OCI-LY7 (cell line): Measurements from ENCODE around the gene GABRG3. TPM values are rescaled to one million over a fixed set of nuclear protein-coding genes. Genes with fewer than 3 reads are reported as not detected.

Source experiments
- BruUV-seq: library from RNA; stranded (reverse); fragments of 400-500 nt; replicated peaks from 2 replicates; lab custom pipeline; 2021; lab: Mats Ljungman, UMichigan
- CTCF ChIA-PET: fragments of 300-600 bp; sonication (Branson Sonifier 250); formaldehyde crosslinking; loops from one replicate; lab custom pipeline; 2022; ENCODE audit warnings: antibody characterized with exemption; ENCODE audit not compliant: unreplicated experiment; lab: Charles Lee
- POLR2A ChIA-PET: fragments of 300-600 bp; sonication (Branson Sonifier 250); formaldehyde crosslinking; loops from one replicate; lab custom pipeline; 2022; ENCODE audit warnings: antibody characterized with exemption; lab: Charles Lee
- DNase-seq: peaks from one replicate; pipeline ENCODE4 v3.0.0-alpha.2; 2015; ENCODE audit warnings: low spot score
- H2AFZ ChIP-seq: fragments of 200-600 bp; sonication (generic), shearing (Covaris generic); 2 replicates; pipeline ENCODE4 v1.6.1; 2014; ENCODE audit warnings: mild to moderate bottlenecking, antibody characterized with exemption, low read length, moderate library complexity
- H3K27ac ChIP-seq: fragments of 200-600 bp; sonication (generic); 2 replicates; pipeline ENCODE4 v1.5.1; 2014; ENCODE audit warnings: mixed run types, low read depth, mild to moderate bottlenecking, moderate library complexity, low read length, inconsistent platforms; ENCODE audit not compliant: poor library complexity, severe bottlenecking
- H3K36me3 ChIP-seq: fragments of 200-600 bp; sonication (generic); 2 replicates; pipeline ENCODE4 v1.6.1; 2014; ENCODE audit warnings: mild to moderate bottlenecking, antibody characterized with exemption, low read length, moderate library complexity, mixed read lengths; ENCODE audit not compliant: insufficient read depth
- H3K4me1 ChIP-seq: fragments of 200-600 bp; sonication (generic); 2 replicates; pipeline ENCODE4 v1.5.1; 2014; ENCODE audit warnings: mild to moderate bottlenecking, low read length; ENCODE audit not compliant: insufficient read depth, poor library complexity, severe bottlenecking
- H3K4me2 ChIP-seq: fragments of 200-600 bp; sonication (generic); 2 replicates; pipeline ENCODE4 v1.6.1; 2014; ENCODE audit warnings: mild to moderate bottlenecking, low read length
- H3K4me3 ChIP-seq: fragments of 200-600 bp; sonication (generic); 2 replicates; pipeline ENCODE4 v1.5.1; 2014; ENCODE audit warnings: mild to moderate bottlenecking, low read depth, low read length; ENCODE audit not compliant: poor library complexity, severe bottlenecking
- H3K79me2 ChIP-seq: fragments of 200-600 bp; sonication (generic); 2 replicates; pipeline ENCODE4 v1.6.1; 2016; ENCODE audit warnings: low read depth, mild to moderate bottlenecking, low read length, moderate library complexity, mixed read lengths; ENCODE audit not compliant: insufficient read depth
- H3K9me2 ChIP-seq: fragments of 200-600 bp; sonication (generic); 2 replicates; pipeline ENCODE4 v1.6.1; 2016; ENCODE audit warnings: mild to moderate bottlenecking, low read length, mixed read lengths; ENCODE audit not compliant: insufficient read depth
- H3K9me3 ChIP-seq: fragments of 200-600 bp; sonication (generic); 2 replicates; pipeline ENCODE4 v1.6.1; 2014; ENCODE audit warnings: mild to moderate bottlenecking, mixed run types, low read length, mixed read lengths
- H4K20me1 ChIP-seq: fragments of 200-600 bp; sonication (generic); 2 replicates; pipeline ENCODE4 v1.6.1; 2014; ENCODE audit warnings: mild to moderate bottlenecking, antibody characterized with exemption, low read length, moderate library complexity, mixed read lengths; ENCODE audit not compliant: insufficient read depth
- EZH2phosphoT487 ChIP-seq: fragments of 200-600 bp; sonication (generic); IDR thresholded peaks from 2 replicates; pipeline ENCODE4 v1.6.1; 2018; ENCODE audit warnings: low read depth, borderline replicate concordance, mild to moderate bottlenecking, mixed run types, antibody characterized with exemption, low read length, moderate library complexity, mixed read lengths
- intact Hi-C: fragments of 100-400 bp; cut with micrococcal nuclease; formaldehyde crosslinking; loops from one replicate; pipeline ENCODE4 v1.10.0; 2022; ENCODE audit not compliant: unreplicated experiment
- total RNA-seq, 2 experiments: library from RNA; depleted of rRNA in 1 of 2; stranded (reverse); fragments of >200 nt in 1 of 2; shearing (Covaris generic) in 1 of 2; gene quantifications; 2 replicates each; pipeline ENCODE4 v1.2.3, GENCODE V29; 2014 to 2022
- TF ChIP-seq, protein P1 (sequence below): fragments of 200-600 bp; sonication (generic); conservative IDR thresholded peaks from 2 replicates; pipeline ENCODE4 v1.5.1; 2014; ENCODE audit warnings: mild to moderate bottlenecking, antibody characterized with exemption, low read length, moderate library complexity, mixed read lengths

Gene GABRG3
- total RNA-seq, 2 experiments from 2014 or later, result not detected

DNA sequence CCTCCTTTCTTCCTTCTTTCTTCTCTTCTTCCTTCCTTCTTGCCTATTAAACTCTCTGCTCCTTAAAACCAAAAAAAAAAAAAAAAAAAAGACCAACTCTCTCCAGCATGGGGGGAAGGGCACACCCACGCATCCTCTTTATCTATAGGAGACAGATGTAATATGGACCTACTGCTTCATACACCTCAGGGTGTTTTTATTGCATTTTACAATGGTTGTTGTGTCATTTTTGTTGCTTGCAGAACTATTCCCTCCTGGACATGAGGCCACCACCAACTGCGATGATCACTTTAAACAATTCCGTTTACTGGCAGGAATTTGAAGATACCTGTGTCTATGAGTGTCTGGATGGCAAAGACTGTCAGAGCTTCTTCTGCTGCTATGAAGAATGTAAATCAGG lies 561.4 kb downstream of the GABRG3 start:
- Histone ChIP-seq H2AFZ (no peak overlapping the region), H3K9me3 (no peaks in the 10 kb centered on the region), H4K20me1 (no peaks in the 10 kb centered on the region), H3K36me3 (no peaks in the 10 kb centered on the region), H3K27ac (no peak overlapping the region), H3K9me2 (no peaks in the 10 kb centered on the region), H3K4me3 (no peak overlapping the region), H3K79me2 (no peaks in the 10 kb centered on the region), H3K4me1 (no peaks in the 10 kb centered on the region), H3K4me2 (no peak overlapping the region)
- BruUV-seq, result no TSS peak
- DNase-seq, result no peak
- no peak for TF ChIP-seq EZH2phosphoT487
- POLR2A ChIA-PET, result interaction anchor here (0.7 kb wide), 1 partner anchor 52 kb away, joined by 7 read pairs; no protein-coding TSS in a partner anchor
- intact Hi-C loops, result no loop called here
- CTCF ChIA-PET, result interaction anchor here (0.6 kb wide), 1 partner anchor 430 kb away, joined by 3 read pairs; no protein-coding TSS in a partner anchor

DNA sequence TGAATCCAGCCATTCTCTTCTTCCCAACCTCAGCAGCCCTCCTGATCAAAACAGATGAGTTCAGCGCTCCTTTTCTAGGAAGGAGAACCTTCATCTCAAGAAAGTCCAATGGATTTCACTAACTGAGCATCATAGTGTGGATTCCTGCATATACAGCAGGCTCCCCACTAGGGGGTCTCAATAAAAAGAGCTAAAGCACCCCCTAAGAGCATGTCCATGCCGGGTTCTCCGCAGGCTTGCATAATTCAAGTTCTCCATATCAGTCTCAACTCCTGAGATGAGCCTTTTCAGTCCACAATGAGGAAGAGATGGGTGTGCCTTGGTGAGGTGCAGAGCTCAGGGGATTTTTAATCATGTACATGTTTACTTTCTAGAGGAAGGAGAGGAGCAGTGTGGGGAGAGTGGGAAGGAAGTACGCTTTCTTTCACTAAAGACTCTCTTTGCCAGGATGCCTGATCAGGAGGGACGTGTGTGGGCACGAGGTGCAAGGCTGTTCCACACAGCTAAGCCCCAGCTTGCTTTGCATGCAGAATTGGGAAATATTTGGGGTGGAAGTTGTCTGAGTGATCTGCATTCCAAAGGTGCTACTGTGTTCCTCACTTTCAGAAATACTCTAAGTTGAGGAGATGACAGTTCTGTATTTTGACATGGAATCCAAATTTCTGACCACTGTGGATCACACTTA lies 564.6 kb downstream of the GABRG3 start:
- intact Hi-C loops, result no loop called here
- no peaks in the 10 kb centered on the region for H3K79me2 ChIP-seq
- H3K36me3 ChIP-seq, result no peaks in the 10 kb centered on the region
- no peaks in the 10 kb centered on the region for H3K4me1 ChIP-seq
- CTCF ChIA-PET, result no interaction called here
- H3K27ac ChIP-seq, result no peak overlapping the region
- no peaks in the 10 kb centered on the region for H3K9me3 ChIP-seq
- TF ChIP-seq, protein P1, sequence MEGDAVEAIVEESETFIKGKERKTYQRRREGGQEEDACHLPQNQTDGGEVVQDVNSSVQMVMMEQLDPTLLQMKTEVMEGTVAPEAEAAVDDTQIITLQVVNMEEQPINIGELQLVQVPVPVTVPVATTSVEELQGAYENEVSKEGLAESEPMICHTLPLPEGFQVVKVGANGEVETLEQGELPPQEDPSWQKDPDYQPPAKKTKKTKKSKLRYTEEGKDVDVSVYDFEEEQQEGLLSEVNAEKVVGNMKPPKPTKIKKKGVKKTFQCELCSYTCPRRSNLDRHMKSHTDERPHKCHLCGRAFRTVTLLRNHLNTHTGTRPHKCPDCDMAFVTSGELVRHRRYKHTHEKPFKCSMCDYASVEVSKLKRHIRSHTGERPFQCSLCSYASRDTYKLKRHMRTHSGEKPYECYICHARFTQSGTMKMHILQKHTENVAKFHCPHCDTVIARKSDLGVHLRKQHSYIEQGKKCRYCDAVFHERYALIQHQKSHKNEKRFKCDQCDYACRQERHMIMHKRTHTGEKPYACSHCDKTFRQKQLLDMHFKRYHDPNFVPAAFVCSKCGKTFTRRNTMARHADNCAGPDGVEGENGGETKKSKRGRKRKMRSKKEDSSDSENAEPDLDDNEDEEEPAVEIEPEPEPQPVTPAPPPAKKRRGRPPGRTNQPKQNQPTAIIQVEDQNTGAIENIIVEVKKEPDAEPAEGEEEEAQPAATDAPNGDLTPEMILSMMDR, result no peak
- TF ChIP-seq EZH2phosphoT487, result no peak
- no peak overlapping the region for H3K4me2 ChIP-seq
- no peaks in the 10 kb centered on the region for H3K9me2 ChIP-seq
- H4K20me1 ChIP-seq, result no peaks in the 10 kb centered on the region
- H2AFZ ChIP-seq, result no peak overlapping the region
- BruUV-seq, result no TSS peak
- no peak for DNase-seq
- H3K4me3 ChIP-seq, result no peak overlapping the region
- POLR2A ChIA-PET, result no interaction called here

DNA sequence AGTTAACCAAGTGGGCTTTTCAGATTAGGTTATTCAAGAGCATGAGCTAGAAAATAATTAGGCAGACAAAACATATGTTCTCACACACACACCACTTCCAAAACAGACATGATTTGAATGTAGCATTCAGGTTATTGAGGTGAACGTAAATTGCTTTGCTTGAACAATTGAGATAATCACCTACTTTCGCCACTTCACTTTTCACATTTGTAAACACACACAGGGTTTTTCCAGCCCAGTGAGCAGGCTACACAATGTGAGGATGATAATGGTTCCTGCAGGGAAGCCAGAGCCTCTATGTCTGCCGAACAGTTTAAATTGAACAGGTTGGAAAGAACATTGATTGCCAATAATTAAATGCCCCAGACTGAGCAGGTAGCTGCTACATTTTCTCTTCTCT lies 567.3 kb downstream of the GABRG3 start:
- no peak for DNase-seq
- BruUV-seq, result no TSS peak
- Histone ChIP-seq H3K79me2 (no peaks in the 10 kb centered on the region), H3K36me3 (no peaks in the 10 kb centered on the region), H3K4me1 (no peaks in the 10 kb centered on the region), H3K9me2 (no peaks in the 10 kb centered on the region), H2AFZ (no peak overlapping the region), H3K27ac (no peak overlapping the region), H3K9me3 (no peaks in the 10 kb centered on the region), H4K20me1 (no peaks in the 10 kb centered on the region), H3K4me3 (no peak overlapping the region), H3K4me2 (no peak overlapping the region)
- CTCF ChIA-PET, result no interaction called here
- POLR2A ChIA-PET, result no interaction called here
- intact Hi-C loops, result no loop called here
- TF ChIP-seq, protein P1, result no peak
